Hepatocyte (in vitro differentiated cells): ENCODE measurements around the gene ADSS2. TPM values are rescaled to one million over a fixed set of nuclear protein-coding genes. Genes with fewer than 3 reads are reported as not detected.
A peak's percentile ranks its signal among the peaks of the same experiment; 100 is the strongest.

Experiments
- DNase-seq: peaks from one replicate; pipeline ENCODE4 v3.0.0-alpha.2; 2016; ENCODE audit warnings: low spot score
- H2AFZ ChIP-seq: fragments of 200-600 bp; sonication (generic); 2 replicates; pipeline ENCODE4 v1.6.0; 2016; ENCODE audit warnings: antibody characterized with exemption, mild to moderate bottlenecking
- H3K27ac ChIP-seq: fragments of 200-600 bp; sonication (generic); 2 replicates; pipeline ENCODE4 v1.5.1; 2016; ENCODE audit warnings: mild to moderate bottlenecking
- H3K27me3 ChIP-seq: fragments of 200-600 bp; sonication (generic); 2 replicates; pipeline ENCODE4 v1.6.1; 2016
- H3K36me3 ChIP-seq: fragments of 200-600 bp; sonication (generic); replicated peaks from 2 replicates; pipeline ENCODE4 v1.5.1; 2016; ENCODE audit warnings: low read depth; ENCODE audit not compliant: insufficient read depth
- H3K4me1 ChIP-seq: fragments of 200-600 bp; sonication (generic); 2 replicates; pipeline ENCODE4 v1.5.1; 2016; ENCODE audit warnings: mild to moderate bottlenecking, moderate library complexity; ENCODE audit not compliant: insufficient read depth
- H3K4me2 ChIP-seq: fragments of 200-600 bp; sonication (generic); 2 replicates; pipeline ENCODE4 v1.6.0; 2016
- H3K4me3 ChIP-seq: fragments of 200-600 bp; sonication (generic); 2 replicates; pipeline ENCODE4 v1.5.1; 2016; ENCODE audit warnings: mild to moderate bottlenecking
- H3K79me2 ChIP-seq: fragments of 200-600 bp; sonication (generic); 2 replicates; pipeline ENCODE4 v1.6.0; 2017; ENCODE audit warnings: mild to moderate bottlenecking
- H3K9me2 ChIP-seq: fragments of 200-600 bp; sonication (generic); replicated peaks from 2 replicates; pipeline ENCODE4 v1.6.0; 2017; ENCODE audit warnings: mild to moderate bottlenecking; ENCODE audit not compliant: insufficient read depth
- H3K9me3 ChIP-seq: fragments of 200-600 bp; sonication (generic); 2 replicates; pipeline ENCODE4 v1.5.1; 2016; ENCODE audit warnings: low read depth, mild to moderate bottlenecking
- H4K20me1 ChIP-seq: fragments of 200-600 bp; sonication (generic); 2 replicates; pipeline ENCODE4 v1.6.0; 2016; ENCODE audit warnings: mild to moderate bottlenecking; ENCODE audit not compliant: insufficient read depth, poor library complexity, severe bottlenecking
- CTCF ChIP-seq: fragments of 200-600 bp; sonication (generic); IDR thresholded peaks from 2 replicates; pipeline ENCODE4 v1.5.1; 2016; ENCODE audit warnings: antibody characterized with exemption, mild to moderate bottlenecking; ENCODE audit not compliant: poor library complexity
- EZH2 ChIP-seq: fragments of 200-600 bp; sonication (generic); IDR thresholded peaks from 2 replicates; pipeline ENCODE4 v1.6.1; 2016; ENCODE audit warnings: antibody characterized with exemption, mild to moderate bottlenecking, borderline replicate concordance
- EZH2phosphoT487 ChIP-seq: fragments of 200-600 bp; sonication (generic); IDR thresholded peaks from one replicate; pipeline ENCODE4 v1.6.1; 2018; ENCODE audit warnings: antibody characterized with exemption, mild to moderate bottlenecking, low read depth, moderate library complexity; ENCODE audit not compliant: unreplicated experiment, severe bottlenecking
- WGBS: methylation state at CpG from one replicate; pipeline ENCODE4 v1.1.6; 2016; ENCODE audit warnings: low lambda C conversion rate; ENCODE audit errors: missing lambda C conversion rate; 5-methylcytosine and 5-hydroxymethylcytosine counted together
- polyA plus RNA-seq: library from polyadenylated mRNA; unstranded; fragments of >200 nt; fragmentation: Nextera tagmentation; extraction: Ambion mirVana; gene quantifications from 2 replicates; pipeline ENCODE4 v1.2.1, GENCODE V29; 2016
- total RNA-seq: library from RNA; depleted of rRNA; stranded (reverse); fragments of >200 nt; gene quantifications from 2 replicates; pipeline ENCODE4 v1.2.3, GENCODE V29; 2014

ADSS2 gene
- total and polyA plus RNA-seq, 2 experiments from 2014 or later = 24.2 to 42.3 TPM

GRCh38 chr1:244461245-244462071 is 9.7 kb upstream of the ADSS2 start, which contains the start of gene CATSPERE:
Gene CATSPERE, plus strand, starts transcription at chr1:244461273. Its CDS starts 157 bp downstream, at chr1:244461430.
- peak; percentile 94 for DNase-seq
- no peaks in the 10 kb centered on the region for H3K27me3 ChIP-seq
- H3K9me3 ChIP-seq = no peaks in the 10 kb centered on the region
- H3K4me3 ChIP-seq = peak within 1 kb of the TSS; percentile 6
- no peaks in the 10 kb centered on the region for H3K9me2 ChIP-seq
- H3K79me2 ChIP-seq = no peaks in the 10 kb centered on the region
- WGBS = 29% methylated on average over 60 of the region's 61 CpGs
- peak within 1 kb of the TSS; percentile 71 for H3K4me2 ChIP-seq
- H2AFZ ChIP-seq = peak within 1 kb of the TSS; percentile 88
- H3K36me3 ChIP-seq = no peaks in the 10 kb centered on the region
- peak within 1 kb of the TSS; percentile 94 for H3K27ac ChIP-seq
- peaks cover 6% of the 10 kb centered on the region for H3K4me1 ChIP-seq
- H4K20me1 ChIP-seq = no peaks in the 10 kb centered on the region
- TF ChIP-seq EZH2phosphoT487 (no peak), EZH2 (no peak), CTCF (no peak)

GRCh38 chr1:244460197-244460596 is 8.5 kb upstream of the ADSS2 start:
- Histone ChIP-seq H3K4me3 (no peak overlapping the region), H3K79me2 (no peaks in the 10 kb centered on the region), H3K4me2 (no peak overlapping the region), H3K9me3 (no peaks in the 10 kb centered on the region), H4K20me1 (no peaks in the 10 kb centered on the region), H3K4me1 (peaks cover 6% of the 10 kb centered on the region), H3K27me3 (no peaks in the 10 kb centered on the region), H3K9me2 (no peaks in the 10 kb centered on the region), H3K27ac (peak overlapping the region; percentile 94), H3K36me3 (no peaks in the 10 kb centered on the region), H2AFZ (no peak overlapping the region)
- no peak for DNase-seq
- WGBS = 96% methylated on average over 4 of the region's 4 CpGs
- TF ChIP-seq EZH2phosphoT487 (no peak), CTCF (no peak), EZH2 (no peak)

- no peaks in the 10 kb centered on the region for H3K79me2 ChIP-seq
These were observed 7.1 kb upstream of the ADSS2 start for GRCh38 chr1:244458781-244459180.

More at GRCh38 chr1:244458781-244459180, 7.1 kb upstream of the ADSS2 start:
- no peak for TF ChIP-seq CTCF
- no peak for TF ChIP-seq EZH2
- peaks cover 6% of the 10 kb centered on the region for H3K4me1 ChIP-seq
- no peak for DNase-seq
- no peaks in the 10 kb centered on the region for H3K27me3 ChIP-seq
- H3K4me3 ChIP-seq = no peak overlapping the region
- H4K20me1 ChIP-seq = no peaks in the 10 kb centered on the region
- H3K27ac ChIP-seq = no peak overlapping the region
- H3K4me2 ChIP-seq = no peak overlapping the region
- no peaks in the 10 kb centered on the region for H3K9me3 ChIP-seq
- H3K9me2 ChIP-seq = no peaks in the 10 kb centered on the region
- H3K36me3 ChIP-seq = no peaks in the 10 kb centered on the region
- 93% methylated on average over 4 of the region's 4 CpGs for WGBS
- no peak overlapping the region for H2AFZ ChIP-seq
